CD4-positive, alpha-beta T cell treated with Interleukin-1 beta for 1 hour (primary cell): ENCODE measurements around the gene PIP4K2A.

Experiments used
- DNase-seq, 2 donors: peaks; one replicate each; pipeline ENCODE4 v3.0.0-alpha.2; 2020 to 2022

Gene PIP4K2A

DNA sequence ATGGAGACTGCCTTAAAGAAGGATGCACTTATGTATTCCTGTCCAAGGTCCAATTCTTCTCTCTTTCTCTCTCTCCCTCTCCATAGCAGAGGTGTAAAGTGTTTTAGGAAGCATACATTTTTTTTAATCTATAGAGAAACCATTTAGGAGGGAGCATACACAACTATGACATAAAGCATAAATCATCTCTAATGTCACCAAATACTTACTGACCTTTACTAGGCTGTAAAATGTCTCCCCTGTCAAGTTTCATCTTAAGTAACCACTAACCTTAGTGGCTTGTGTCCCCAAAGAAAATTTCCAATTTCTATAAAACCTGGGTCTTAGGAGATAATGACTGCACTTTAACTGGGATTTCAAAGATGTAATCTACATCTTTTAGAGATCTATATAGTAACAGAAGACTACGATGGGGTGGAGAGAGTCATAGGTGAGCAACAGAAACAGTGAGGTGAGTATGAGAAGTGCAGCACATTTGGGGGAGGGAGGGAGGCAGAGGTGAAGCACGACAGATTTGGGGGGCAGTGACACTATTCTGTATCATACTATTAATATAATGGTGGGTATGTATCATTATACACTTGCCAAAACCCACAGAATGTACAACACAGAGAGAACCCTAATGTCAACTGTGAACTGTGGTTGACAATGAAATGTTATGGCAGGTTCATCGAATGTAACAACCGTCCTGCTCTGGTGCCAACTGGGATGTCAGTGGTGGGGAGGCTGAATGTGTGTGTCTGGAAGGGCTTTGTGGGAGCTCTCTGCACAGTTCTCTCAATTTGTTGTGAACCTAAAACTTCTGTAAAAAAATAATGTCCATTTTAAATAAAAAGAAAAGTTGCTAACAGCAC lies 79.5 kb downstream of the PIP4K2A start:
- no peak for DNase-seq

DNA sequence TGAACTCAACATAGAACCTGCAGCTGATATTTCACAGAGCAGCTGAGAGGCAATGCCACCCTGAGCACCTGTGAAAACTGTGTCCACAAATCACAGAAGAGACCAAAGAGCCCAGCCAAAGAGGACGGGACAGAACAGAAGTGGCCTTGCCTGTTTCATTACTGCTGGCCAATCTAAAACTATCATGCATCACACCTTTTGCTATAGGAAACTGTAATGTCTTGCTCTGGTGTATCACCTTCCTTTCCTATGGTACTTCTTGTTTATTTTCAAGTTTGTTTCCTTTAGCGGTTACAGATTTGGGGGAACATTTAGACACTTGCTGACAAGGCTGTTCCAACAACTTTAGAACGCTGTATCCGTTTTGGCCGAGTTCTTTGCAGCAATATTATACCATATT lies 80.3 kb downstream of the PIP4K2A start:
- peak in 1 of 2 donors; percentile 49 for DNase-seq

DNA sequence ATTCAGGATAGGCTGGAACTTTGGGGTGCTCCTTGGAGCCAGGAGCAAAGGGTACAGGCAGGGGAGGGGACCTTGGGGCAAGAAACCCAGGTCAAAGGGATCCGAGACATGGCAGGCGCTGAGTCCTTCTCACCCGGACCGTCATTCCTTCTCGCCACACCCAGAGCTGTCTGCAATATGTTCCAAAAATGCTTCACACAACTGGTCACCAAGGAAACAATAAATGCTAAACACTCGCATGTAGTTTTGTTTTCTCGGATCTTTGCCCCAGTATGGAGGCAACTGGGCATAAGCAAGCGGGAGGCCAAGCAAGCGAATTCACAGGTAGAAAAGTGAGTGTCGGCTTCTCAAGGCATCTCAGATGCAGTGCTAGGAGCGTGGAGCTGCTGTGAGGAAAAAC lies 80.8 kb downstream of the PIP4K2A start:
- no peak for DNase-seq

DNA sequence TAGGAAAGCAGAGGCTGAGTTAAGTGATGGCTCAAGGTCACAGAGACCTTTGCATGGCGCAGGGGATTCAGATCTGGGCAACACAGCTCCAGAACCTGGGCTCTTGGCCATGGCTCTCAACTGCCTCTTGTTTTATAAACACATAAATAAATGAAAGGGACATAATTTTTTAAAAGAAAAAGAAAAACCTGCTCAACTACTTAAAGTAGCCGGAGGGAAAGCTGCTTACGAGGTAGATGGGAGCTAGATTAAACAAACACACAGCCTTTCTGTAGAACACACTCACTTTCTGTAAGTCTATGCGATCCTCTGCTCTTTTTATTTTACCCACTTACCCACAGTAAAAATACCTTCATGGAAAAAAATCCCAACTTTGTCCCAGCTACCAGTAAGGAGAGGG lies 81.3 kb downstream of the PIP4K2A start:
- no peak for DNase-seq

DNA sequence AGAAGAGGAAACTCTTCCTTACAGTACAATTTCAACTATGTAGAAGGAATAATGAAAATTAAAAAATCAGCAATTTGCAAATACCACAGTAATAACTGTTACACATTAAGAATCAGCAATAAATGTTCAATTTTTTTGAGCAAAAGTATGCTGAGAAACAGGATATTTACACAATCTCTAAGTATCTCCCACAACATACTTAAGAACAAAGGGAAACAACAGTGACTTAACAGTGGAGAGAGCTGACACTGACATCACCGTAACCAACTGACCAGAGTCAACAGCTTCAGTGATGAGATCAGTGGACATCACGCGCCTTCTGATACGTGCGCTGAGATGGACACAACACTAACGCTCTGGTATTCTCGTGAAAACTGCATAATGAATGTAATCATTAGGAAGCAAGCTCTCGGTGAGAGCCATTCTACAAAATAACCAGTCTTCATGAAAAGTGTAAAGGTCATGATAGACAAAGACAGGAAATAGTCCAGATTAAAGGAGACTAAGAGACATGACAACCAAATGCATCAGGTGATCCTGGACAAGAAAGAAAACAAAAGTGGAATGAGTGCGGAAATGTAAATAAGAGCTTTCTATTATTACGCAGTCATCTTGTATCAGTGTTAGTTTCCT lies 82.6 kb downstream of the PIP4K2A start:
- DNase-seq = peak in 1 of 2 donors; percentile 40

DNA sequence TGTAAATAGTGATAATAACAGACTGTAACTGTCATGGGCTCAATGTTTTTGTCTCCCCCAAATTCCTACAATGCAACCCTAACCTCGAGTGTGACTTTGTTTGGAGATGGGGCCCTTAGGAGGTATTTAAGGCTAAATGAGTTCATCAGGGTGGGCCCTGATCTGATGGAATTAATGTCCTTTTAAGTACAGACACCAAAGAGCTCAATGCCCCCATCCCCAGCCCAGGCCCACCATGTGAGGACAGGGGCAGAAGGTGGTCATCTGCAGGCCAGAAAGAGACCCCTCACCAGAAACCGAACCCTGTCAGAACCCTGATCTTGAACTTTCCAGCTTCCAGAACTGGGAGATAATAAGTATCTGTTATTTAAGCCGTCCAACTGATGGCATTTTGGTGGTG lies 83.2 kb downstream of the PIP4K2A start:
- no peak for DNase-seq

DNA sequence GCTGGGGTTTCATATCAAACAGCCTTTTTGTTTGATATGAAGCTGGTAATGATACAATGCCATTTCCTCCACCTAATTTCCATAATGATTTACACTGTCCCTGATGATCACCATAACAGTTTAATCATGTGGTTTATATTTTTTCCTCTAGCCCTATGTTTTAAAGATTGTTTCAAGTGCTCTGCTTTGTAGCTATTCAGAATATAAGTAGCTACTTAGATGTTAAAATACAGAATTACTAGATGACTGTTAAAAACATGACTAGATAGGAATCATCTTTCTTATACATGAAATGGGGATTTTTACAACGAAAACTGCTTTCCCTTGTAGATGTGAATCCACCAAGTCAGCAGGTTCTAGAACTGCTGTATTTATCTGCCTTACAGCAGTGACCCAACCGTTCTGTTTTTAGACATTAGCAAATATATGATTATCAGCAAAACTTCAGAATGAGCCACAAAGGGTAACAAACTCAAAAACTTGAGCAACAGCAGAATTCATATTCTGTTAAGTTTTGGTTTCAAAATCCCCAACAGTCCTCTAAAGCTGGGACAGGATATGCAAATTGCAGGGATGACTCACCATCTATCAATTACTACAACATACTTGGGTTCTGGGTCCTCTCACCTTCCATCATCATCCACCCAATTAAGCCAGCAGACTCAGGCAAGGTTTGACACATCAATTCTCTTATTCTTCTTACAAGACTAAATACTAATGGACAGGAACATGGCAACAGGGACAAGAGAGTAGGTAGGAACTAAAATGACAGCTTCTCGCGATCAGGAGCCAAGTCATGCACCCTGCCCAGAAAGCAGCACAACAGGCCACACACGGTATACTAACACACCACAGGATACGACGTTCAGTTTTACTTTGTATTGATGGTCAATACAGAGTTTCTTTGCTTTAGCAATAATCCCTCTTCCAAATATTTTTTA lies 83.9 kb downstream of the PIP4K2A start:
- DNase-seq = peak; percentile 50 to 77

DNA sequence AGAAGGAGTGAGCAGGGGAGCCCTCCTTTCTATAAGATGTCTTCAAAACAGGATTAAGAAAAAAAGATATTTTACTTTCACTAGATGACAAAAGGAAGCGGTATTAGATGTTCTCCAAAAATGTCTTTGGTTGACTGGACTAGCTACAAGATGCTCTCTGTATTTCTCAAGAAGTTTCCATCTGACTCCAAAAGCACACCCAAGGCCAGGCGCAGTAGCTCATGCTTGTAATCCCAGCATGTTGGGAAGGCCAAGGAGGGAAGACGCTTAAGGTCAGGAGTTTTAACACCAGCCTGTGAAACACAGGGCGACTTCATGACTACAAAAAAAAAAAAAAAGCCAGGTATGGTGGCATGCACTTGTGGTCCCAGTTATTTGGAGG lies 84.5 kb downstream of the PIP4K2A start:
- DNase-seq = no peak

DNA sequence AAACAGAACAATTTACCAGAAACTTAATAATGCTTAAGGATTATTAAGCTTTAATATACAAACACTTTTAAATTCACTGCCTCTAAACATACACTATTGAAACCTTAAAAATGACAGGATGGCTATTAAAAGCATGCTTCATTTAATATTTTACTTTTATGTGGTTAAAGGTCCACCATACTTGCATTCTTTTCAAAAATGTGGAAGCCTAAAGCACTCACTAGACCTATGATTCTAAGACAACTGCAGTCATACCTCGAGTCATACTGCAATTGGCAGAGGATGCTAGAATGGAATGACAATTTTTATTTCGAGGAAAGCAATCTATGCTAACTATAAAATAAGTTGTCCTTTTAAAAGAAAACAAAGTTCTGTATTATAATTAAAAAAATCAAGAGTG lies 85.3 kb downstream of the PIP4K2A start:
- DNase-seq = no peak

DNA sequence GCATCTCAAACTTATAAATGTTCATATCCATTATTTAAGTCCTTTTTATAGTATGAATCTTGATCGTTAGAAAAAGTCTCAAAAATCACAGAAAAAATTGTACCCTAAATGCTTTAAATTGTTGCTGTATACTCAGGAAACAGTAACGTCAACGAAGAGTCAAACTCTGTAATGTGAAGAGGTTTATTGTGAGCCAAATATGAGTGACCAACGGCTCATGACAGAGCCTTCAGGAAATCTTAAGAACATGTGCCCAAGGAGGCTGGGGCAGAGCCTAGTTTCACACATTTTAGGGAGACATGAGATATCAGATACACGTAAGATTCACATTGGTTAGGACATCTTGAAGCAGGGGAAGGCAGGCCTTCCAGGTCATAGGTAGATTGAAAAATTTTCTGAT lies 86.1 kb downstream of the PIP4K2A start:
- DNase-seq = no peak

DNA sequence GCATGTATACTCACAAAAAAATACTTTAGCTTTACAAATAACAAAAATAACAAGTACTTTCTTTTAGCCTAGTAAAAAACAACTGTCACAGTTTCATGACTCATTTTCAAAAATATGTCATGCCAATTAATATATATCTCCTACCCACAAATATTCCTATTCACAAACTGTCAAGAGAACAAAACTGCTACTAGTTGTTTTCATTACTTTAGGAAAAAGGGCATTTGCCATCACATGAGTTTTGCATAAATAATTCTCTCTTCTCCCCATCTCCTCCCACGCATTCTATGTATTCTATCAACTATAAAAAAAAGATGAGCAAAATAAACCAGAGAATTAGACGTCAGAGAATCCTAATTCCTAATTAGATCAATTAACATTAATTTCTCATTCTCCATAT lies 87.6 kb downstream of the PIP4K2A start:
- no peak for DNase-seq

DNA sequence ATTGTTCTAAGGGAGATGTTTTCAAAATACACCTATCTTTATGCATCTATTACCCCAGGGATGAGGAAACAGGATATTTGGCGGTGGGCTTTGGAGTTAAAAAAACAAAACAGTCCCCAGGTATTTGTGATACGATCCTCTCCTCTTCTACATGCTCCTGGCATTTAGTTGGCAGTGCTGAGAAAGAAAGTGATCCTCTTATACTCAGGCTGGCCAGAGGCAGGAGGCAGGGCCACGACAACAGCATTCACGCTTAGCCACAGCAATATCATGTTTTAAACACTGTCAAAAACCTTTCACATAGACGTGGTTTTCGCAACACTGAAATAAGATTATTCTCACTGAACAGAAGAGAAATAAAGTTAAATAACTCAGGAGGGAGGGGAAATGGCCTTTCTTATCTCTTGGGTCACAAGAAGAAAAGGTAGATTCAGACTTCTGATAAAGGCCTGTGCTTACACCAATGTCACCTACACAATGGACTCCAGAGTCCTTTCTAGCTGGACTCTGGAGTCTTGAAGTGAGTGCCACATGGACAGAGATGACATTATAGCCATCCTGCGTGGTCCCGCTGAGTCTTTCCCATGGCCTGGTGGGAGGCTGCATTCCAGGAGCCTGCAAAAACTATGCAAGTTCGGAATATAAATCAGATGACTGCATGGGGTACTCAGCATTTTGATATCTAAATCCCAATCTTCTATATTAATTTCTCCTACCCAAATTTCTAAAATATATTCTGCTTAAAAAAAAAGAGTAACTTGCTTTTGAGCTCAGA lies 88.7 kb downstream of the PIP4K2A start:
- DNase-seq = no peak

DNA sequence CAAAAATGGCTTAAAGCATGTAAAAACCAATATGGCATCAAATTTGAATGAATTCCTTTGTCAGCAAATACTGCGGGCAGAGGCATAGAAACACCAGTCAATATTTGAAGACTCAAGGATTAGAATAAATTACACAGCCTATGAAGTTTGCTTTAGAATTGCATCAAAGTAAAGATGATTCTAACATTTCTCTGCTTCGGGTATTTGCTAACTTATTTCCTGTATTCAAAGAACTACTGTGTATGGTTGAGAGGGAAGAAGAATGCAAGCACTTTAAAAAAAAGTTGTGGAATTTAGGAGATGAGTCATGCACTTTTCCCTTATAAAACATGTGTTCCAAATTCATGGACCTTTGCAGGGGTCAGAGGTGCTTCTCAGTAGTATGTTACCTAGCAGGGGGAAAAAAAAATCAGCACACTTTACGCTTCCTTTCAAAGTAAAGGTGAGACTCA lies 90.1 kb downstream of the PIP4K2A start:
- DNase-seq = no peak

DNA sequence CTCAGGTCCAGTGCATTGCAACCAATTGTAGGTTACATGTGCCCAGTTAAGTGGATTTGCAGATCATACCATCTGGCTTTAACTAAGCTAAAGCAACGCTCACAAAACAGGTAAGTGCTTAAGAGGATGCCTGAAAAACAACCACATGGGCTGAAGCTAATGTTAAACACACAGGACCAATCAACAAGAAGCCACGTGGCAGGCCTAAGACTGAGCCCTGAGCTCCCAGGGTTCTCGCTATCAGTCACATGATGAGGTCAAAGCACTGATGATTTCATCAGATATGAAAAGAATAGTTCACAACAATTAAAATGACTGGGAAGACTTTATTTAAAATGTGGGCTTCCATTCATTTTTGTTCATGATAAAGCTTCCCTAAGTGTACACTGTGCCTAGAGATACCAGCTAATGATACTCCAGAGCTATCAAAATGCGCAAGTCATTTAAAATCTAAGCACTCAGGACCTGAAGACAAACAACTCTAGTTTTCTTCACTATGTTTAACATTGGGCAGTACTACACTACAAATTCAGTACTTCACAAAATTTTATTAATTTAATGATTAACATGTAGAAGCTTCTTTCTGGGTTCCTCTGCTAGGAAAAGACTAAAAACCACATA lies 90.6 kb downstream of the PIP4K2A start:
- no peak for DNase-seq

DNA sequence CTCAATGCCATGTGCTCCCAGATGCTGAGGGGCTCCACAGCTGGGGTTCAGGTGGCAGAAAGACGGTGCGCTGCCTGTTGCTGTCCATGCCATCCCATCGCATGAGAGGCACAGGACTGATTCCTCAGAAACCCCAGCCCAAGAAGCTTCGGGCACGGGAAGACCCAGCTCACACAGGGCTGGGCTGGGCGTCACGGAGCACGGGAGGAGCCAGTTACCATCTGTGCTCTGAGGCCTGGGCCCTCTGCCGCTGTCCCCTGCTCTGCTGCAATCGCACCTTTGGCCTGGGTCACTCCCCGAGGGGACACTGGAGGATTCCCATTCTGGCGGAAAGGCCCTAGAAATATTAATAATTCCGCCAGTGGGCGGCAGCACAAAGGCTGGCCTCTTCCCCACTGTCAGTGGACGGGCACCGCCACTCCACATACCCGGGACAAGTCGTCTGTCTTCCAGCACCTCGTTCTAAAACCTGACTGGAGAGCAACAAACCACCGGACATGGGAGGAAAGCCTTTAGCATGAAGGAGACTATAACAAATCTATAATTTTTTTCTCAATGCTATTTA lies 92.1 kb downstream of the PIP4K2A start:
- DNase-seq = no peak

DNA sequence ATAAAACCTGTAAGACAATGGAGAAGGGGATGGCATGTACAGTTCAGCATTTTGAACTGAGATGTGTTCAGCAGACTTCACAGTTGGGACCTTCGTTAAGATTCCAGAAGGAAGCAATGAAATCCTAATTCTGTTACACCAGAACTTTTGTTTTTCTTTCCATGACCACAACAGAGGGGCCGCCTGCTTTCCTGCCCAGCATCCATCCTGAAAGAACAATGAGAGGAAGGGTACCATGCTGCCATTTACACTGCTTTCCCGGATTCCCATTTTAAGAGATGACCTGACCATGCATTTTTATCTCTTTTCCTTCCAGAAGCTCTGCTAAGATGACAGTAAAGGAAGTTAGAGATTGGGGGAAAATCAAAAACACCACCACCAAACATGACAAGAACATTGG lies 92.7 kb downstream of the PIP4K2A start:
- no peak for DNase-seq

DNA sequence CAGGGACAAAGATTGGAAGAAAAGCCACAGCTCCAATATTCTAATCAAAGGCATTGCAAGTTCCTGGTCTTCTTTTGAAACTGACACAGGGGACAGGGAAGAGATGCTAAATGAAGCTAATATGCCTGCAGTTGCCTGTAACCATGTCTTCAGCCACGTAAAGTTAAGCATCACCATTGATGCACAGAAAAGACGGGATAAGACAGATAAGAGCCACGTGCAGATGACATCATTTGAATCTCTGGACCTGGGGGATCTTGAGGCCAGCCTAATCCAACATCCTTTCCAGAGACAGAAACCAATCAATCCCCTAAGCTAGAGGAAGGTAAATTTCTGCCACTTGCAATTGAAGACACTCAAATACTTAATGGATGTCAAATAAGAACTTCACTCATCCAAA lies 93.4 kb downstream of the PIP4K2A start:
- DNase-seq = no peak

DNA sequence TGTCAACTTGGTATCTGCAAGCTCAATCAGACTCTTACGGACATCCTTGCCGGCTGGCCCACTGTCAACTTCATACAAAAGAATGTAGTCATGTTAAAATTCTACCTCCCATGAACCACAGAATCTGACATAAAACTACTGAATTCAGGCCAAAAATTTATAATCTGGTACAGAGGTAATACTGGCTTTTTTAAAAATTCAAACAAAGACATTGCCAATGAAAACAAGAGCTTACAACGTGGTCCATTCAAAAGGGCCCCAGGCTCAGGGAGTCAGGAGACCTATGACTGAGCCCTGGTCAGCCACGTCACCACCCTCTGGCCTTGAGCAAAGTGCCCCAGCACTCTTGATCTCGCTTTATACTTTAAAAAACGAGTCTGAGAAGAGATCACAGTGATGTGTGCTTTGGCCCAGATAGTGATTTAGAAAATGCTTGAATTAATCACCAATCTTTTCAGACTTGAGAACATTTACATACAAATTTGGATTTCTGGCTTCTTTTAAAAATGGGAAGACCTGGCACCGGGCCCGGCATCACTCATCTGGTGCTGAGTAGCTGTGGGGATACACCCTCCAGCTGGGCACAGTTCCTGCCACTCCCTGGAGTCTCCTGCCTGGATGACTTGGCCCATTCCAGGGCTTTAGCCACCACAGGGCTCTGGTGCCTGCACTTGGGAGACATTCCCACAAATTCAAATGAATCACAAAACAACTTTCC lies 94.1 kb downstream of the PIP4K2A start:
- DNase-seq = no peak

DNA sequence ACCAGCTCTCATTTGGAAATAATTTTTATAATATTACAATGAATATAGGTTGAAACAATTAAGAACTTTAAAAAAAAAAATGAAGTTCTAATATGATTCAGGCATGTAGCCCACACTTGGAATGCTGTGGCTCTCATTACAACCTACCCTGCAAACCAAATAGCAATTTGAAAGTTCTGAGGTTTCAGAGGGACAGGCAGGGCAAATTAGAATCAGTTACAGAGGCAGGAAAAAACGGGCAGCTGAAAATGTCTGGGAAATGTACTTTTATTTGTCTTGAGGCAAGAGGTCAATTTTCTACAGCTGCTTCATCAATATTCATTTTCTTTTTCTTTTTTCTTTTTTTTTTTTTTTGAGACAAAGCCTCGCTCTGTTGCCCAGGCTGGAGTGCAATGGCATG lies 95.3 kb downstream of the PIP4K2A start:
- DNase-seq = no peak

DNA sequence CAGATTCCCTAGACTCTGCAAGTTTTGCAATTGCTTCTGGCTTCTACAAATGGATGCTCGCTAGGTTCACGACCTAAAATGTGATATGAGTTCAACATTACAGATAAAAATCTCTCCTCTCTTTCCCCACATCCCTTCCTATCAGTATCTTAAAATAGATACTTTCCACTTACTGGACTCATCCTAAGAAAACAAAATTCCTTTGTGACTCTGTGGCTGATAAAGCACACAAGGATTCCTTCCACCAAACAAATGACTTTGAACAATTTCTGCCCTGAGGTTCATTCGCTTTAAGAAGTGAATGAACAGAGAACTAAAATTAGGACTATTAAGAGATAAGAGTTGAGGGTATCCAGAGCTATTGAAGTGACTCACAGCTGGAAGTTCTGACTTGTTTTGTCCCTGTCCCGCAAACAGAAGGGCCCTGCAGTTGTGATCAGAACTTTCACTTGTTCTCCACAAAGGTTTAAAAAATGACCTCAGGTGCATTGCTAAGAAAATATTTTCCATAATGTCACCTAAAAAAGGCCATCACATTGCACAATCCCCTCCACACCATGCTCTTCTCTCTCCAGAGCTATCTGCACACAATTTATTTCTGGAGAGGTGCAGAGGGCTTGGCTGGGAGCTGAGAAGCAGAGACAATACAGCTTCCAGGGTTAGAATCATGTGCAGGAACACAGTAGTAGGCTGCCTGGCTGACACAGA lies 96.1 kb downstream of the PIP4K2A start:
- DNase-seq = no peak
